GM23248 (cell line): ENCODE data around the gene DOCK3.

ENCODE experiments used
- EZH2 ChIP-seq: fragments of 200-600 bp; sonication (generic); IDR thresholded peaks from 2 replicates; pipeline ENCODE4 v1.6.1; 2018; ENCODE audit warnings: antibody characterized with exemption, mild to moderate bottlenecking; ENCODE audit not compliant: insufficient read depth, poor library complexity, severe bottlenecking
- EZH2phosphoT487 ChIP-seq: fragments of 200-600 bp; sonication (generic); IDR thresholded peaks from 2 replicates; pipeline ENCODE4 v1.6.1; 2018; ENCODE audit warnings: antibody characterized with exemption, moderate library complexity, mild to moderate bottlenecking, low read depth; ENCODE audit not compliant: insufficient read depth

DNA sequence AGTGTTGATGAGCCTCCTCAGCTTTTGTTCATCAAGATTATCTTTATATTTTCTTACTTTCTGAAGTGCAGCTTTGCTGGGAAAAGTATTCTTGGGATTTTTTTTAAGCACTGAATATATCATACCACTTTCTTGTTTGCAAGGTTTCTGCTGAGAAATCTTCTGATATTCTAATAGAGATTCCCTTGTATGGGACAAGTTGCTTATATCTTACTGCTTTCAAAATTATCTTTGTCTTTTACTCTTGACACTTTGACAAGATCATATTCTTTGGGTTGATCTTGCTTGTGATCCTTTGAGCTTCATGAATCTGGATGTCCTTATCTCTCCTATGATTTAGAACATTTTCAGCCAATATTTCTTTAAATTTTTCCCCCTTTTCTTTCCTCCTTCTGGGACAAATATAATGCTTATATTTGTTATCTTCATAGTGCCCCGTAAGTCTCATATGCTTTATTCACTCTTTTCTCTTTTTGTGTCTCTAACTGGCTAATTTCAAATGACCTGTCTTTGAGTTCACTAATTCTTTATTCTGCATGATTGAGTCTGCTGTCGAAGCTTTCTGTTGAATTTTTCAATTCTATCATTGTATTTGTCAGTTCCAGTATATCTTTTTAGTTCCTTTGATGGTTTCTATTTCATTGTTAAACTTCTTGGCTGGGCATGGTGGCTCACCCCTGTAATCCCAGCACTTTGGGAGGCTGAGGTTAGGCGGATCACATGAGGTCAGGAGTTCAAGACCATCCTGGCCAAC lies 499.0 kb downstream of the DOCK3 start:
- no peak for TF ChIP-seq EZH2
- TF ChIP-seq EZH2phosphoT487 = no peak
